Fibroblast of skin of abdomen (primary cell): ENCODE measurements around the gene TGFBR2.

Source experiments
- DNase-seq: peaks from one replicate; pipeline ENCODE4 v3.0.0-alpha.2; 2013

The TGFBR2 gene

GRCh38 chr3:30675006-30675405, 68.6 kb downstream of the TGFBR2 start:
- no peak for DNase-seq

GRCh38 chr3:30675774-30676173, 69.4 kb downstream of the TGFBR2 start:
- DNase-seq: no peak

- DNase-seq: no peak
Observed at GRCh38 chr3:30676424-30677346, 70.3 kb downstream of the TGFBR2 start.

- no peak for DNase-seq
Observed at GRCh38 chr3:30677347-30677685, 70.9 kb downstream of the TGFBR2 start.

- no peak for DNase-seq
Observed at GRCh38 chr3:30679045-30679444, 72.6 kb downstream of the TGFBR2 start.

- peak; percentile 87 for DNase-seq
Observed at GRCh38 chr3:30680789-30681648, 74.6 kb downstream of the TGFBR2 start.

GRCh38 chr3:30681649-30682211, 75.3 kb downstream of the TGFBR2 start:
- no peak for DNase-seq

GRCh38 chr3:30682434-30683155, 76.2 kb downstream of the TGFBR2 start:
- DNase-seq: no peak

GRCh38 chr3:30683769-30684168, 77.4 kb downstream of the TGFBR2 start:
- DNase-seq: no peak

- DNase-seq: no peak
Observed at GRCh38 chr3:30684356-30684755, 78.0 kb downstream of the TGFBR2 start.

- no peak for DNase-seq
Observed at GRCh38 chr3:30685267-30685667, 78.9 kb downstream of the TGFBR2 start.

GRCh38 chr3:30686176-30686575, 79.8 kb downstream of the TGFBR2 start:
- peak; percentile 25 for DNase-seq

- no peak for DNase-seq
Observed at GRCh38 chr3:30686799-30687198, 80.4 kb downstream of the TGFBR2 start.

GRCh38 chr3:30687930-30688570, 81.6 kb downstream of the TGFBR2 start:
- DNase-seq: no peak

GRCh38 chr3:30688776-30689641, 82.6 kb downstream of the TGFBR2 start:
- peak; percentile 66 for DNase-seq

- DNase-seq: no peak
Observed at GRCh38 chr3:30690199-30690598, 83.8 kb downstream of the TGFBR2 start.

- DNase-seq: no peak
Observed at GRCh38 chr3:30691249-30691880, 85.0 kb downstream of the TGFBR2 start.

GRCh38 chr3:30691944-30692343, 85.5 kb downstream of the TGFBR2 start:
- DNase-seq: no peak

- no peak for DNase-seq
Observed at GRCh38 chr3:30692498-30693130, 86.2 kb downstream of the TGFBR2 start.
